H9 (cell line): ENCODE results near the gene HSPA8. TPM values are rescaled to one million over a fixed set of nuclear protein-coding genes. Genes with fewer than 3 reads are reported as not detected.

ENCODE experiments used
- DNase-seq: peaks from one replicate; pipeline ENCODE4 v3.0.0-alpha.2; 2017
- H2AFZ ChIP-seq: one replicate; pipeline ENCODE4 v1.6.1; 2013; ENCODE audit warnings: mild to moderate bottlenecking, low read length, control low read depth, moderate library complexity
- H2AK5ac ChIP-seq: 2 replicates; pipeline ENCODE4 v1.6.1; 2013; ENCODE audit warnings: low read length, control low read depth, mixed read lengths; ENCODE audit not compliant: insufficient read length
- H2BK120ac ChIP-seq: one replicate; pipeline ENCODE4 v1.6.1; 2013; ENCODE audit warnings: low read depth, mild to moderate bottlenecking, low read length, control low read depth, inconsistent platforms; ENCODE audit not compliant: poor library complexity, severe bottlenecking
- H2BK12ac ChIP-seq: 2 replicates; pipeline ENCODE4 v1.6.1; 2013; ENCODE audit warnings: low read length, control low read depth, mixed read lengths, low read depth; ENCODE audit not compliant: insufficient read length
- H2BK15ac ChIP-seq: 2 replicates; pipeline ENCODE4 v1.6.1; 2013; ENCODE audit warnings: low read depth, low read length, control low read depth
- H2BK20ac ChIP-seq: one replicate; pipeline ENCODE4 v1.6.1; 2013; ENCODE audit warnings: low read depth, mild to moderate bottlenecking, low read length, control low read depth, inconsistent platforms; ENCODE audit not compliant: poor library complexity, severe bottlenecking
- H2BK5ac ChIP-seq: 2 replicates; pipeline ENCODE4 v1.6.1; 2013; ENCODE audit warnings: low read length, control low read depth, mixed read lengths; ENCODE audit not compliant: insufficient read length
- H3K14ac ChIP-seq: 2 replicates; pipeline ENCODE4 v1.6.1; 2013; ENCODE audit warnings: low read length, control low read depth; ENCODE audit not compliant: insufficient read depth
- H3K18ac ChIP-seq: 2 replicates; pipeline ENCODE4 v1.6.1; 2013; ENCODE audit warnings: low read depth, mild to moderate bottlenecking, mixed read lengths, low read length, control low read depth; ENCODE audit not compliant: insufficient read length
- H3K23ac ChIP-seq: 2 replicates; pipeline ENCODE4 v1.6.1; 2013; ENCODE audit warnings: low read length, control low read depth, mixed read lengths, low read depth; ENCODE audit not compliant: insufficient read length
- H3K23me2 ChIP-seq: 2 replicates; pipeline ENCODE4 v1.6.1; 2013; ENCODE audit warnings: low read depth, mild to moderate bottlenecking, mixed read lengths, low read length, control low read depth; ENCODE audit not compliant: insufficient read length, poor library complexity, severe bottlenecking
- H3K27ac ChIP-seq: 2 replicates; pipeline ENCODE4 v1.5.1; 2013; ENCODE audit warnings: low read length, control low read depth, mixed read lengths, low read depth; ENCODE audit not compliant: insufficient read length
- H3K27me3 ChIP-seq: 2 replicates; pipeline ENCODE4 v1.6.1; 2013; ENCODE audit warnings: low read length, control low read depth, inconsistent platforms; ENCODE audit not compliant: insufficient read depth
- H3K4ac ChIP-seq: 2 replicates; pipeline ENCODE4 v1.6.1; 2013; ENCODE audit warnings: low read depth, mild to moderate bottlenecking, control low read depth, inconsistent platforms, low read length, moderate library complexity
- H3K4me1 ChIP-seq: 2 replicates; pipeline ENCODE4 v1.6.1; 2013; ENCODE audit warnings: low read length, control low read depth, inconsistent platforms; ENCODE audit not compliant: insufficient read depth
- H3K4me2 ChIP-seq: 2 replicates; pipeline ENCODE4 v1.6.1; 2013; ENCODE audit warnings: low read length, control low read depth, mixed read lengths; ENCODE audit not compliant: insufficient read length, insufficient read depth
- H3K56ac ChIP-seq: 2 replicates; pipeline ENCODE4 v1.6.1; 2013; ENCODE audit warnings: low read depth, mild to moderate bottlenecking, mixed read lengths, low read length, control low read depth; ENCODE audit not compliant: insufficient read length
- H3K79me1 ChIP-seq: 2 replicates; pipeline ENCODE4 v1.6.1; 2013; ENCODE audit warnings: low read depth, mild to moderate bottlenecking, moderate library complexity, low read length, control low read depth, inconsistent platforms; ENCODE audit not compliant: insufficient read depth, poor library complexity, severe bottlenecking
- H3K79me2 ChIP-seq: 2 replicates; pipeline ENCODE4 v1.6.1; 2013; ENCODE audit warnings: low read length, control low read depth, inconsistent platforms; ENCODE audit not compliant: insufficient read depth
- H3K9ac ChIP-seq: 2 replicates; pipeline ENCODE4 v1.6.1; 2013; ENCODE audit warnings: low read length, control low read depth, mixed read lengths; ENCODE audit not compliant: insufficient read length; ENCODE audit errors: extremely low read depth
- H3K9me3 ChIP-seq: one replicate; pipeline ENCODE4 v1.6.1; 2013; ENCODE audit warnings: low read depth, low read length, inconsistent platforms; ENCODE audit not compliant: control insufficient read depth
- H3T11ph ChIP-seq: one replicate; pipeline ENCODE4 v1.6.1; 2013; ENCODE audit warnings: mild to moderate bottlenecking, low read length, control low read depth, inconsistent platforms
- H4K20me1 ChIP-seq: one replicate; pipeline ENCODE4 v1.6.1; 2013; ENCODE audit not compliant: control insufficient read depth, insufficient read length, insufficient read depth
- H4K5ac ChIP-seq: 2 replicates; pipeline ENCODE4 v1.6.1; 2013; ENCODE audit warnings: low read depth, mild to moderate bottlenecking, mixed read lengths, low read length, control low read depth; ENCODE audit not compliant: insufficient read length
- H4K8ac ChIP-seq: replicated peaks from 2 replicates; pipeline ENCODE4 v1.6.1; 2013; ENCODE audit warnings: low read length, control low read depth, mixed read lengths, low read depth; ENCODE audit not compliant: insufficient read length
- H4K91ac ChIP-seq: 2 replicates; pipeline ENCODE4 v1.6.1; 2013; ENCODE audit warnings: low read depth, mild to moderate bottlenecking, moderate library complexity, mixed read lengths, low read length, control low read depth; ENCODE audit not compliant: insufficient read length
- H3K27ac Mint-ChIP-seq, 3 experiments: 2 replicates in 2 of 3; 3 replicates in 1 of 3; pipeline ENCODE4 v1.8.0; 2020 to 2021; ENCODE audit warnings: mixed read lengths in 3 of 3, mild to moderate bottlenecking in 1 of 3, moderate library complexity in 1 of 3
- H3K27me3 Mint-ChIP-seq: 2 replicates; pipeline ENCODE4 v1.8.0; 2021; ENCODE audit warnings: low read depth, mild to moderate bottlenecking, moderate library complexity, mixed read lengths
- H3K36me3 Mint-ChIP-seq, 3 experiments: 2 replicates in 2 of 3; 3 replicates in 1 of 3; pipeline ENCODE4 v1.8.0; 2020 to 2021; ENCODE audit warnings: low read depth in 3 of 3, mixed read lengths in 3 of 3; ENCODE audit not compliant: insufficient read depth in 1 of 3
- H3K4me1 Mint-ChIP-seq, 2 experiments: 2 replicates each; pipeline ENCODE4 v1.8.0; 2020; ENCODE audit warnings: mixed read lengths in 2 of 2
- H3K4me3 Mint-ChIP-seq, 2 experiments: 2 replicates in 1 of 2; 3 replicates in 1 of 2; pipeline ENCODE4 v1.8.0; 2020 to 2021; ENCODE audit warnings: mild to moderate bottlenecking in 2 of 2, mixed read lengths in 2 of 2, moderate library complexity in 1 of 2
- H3K9me3 Mint-ChIP-seq, 2 experiments: 2 replicates in 1 of 2; 3 replicates in 1 of 2; pipeline ENCODE4 v1.8.0; 2020; ENCODE audit warnings: mild to moderate bottlenecking in 2 of 2, mixed read lengths in 2 of 2, moderate library complexity in 1 of 2
- WGBS: extraction: QIAGEN DNeasy Blood & Tissue Kit; methylation state at CpG from one replicate; pipeline ENCODE4 v1.1.7; 2013; ENCODE audit warnings: missing lambda C conversion rate, low lambda C conversion rate, mixed read lengths; ENCODE audit not compliant: insufficient read length; ENCODE audit errors: extremely low coverage; 5-methylcytosine and 5-hydroxymethylcytosine counted together
- total RNA-seq: library from RNA; stranded (reverse); gene quantifications from 2 replicates; pipeline ENCODE4 v1.2.1, GENCODE V29; 2021
- TF ChIP-seq, protein P1 (sequence below): fragments of 200-600 bp; sonication (generic); conservative IDR thresholded peaks from 3 replicates; pipeline ENCODE4 v1.8.0; 2021; ENCODE audit warnings: antibody characterized with exemption, mild to moderate bottlenecking

The HSPA8 gene
- total RNA-seq, 1 experiment from 2014 or later, result 2,160 TPM

DNA sequence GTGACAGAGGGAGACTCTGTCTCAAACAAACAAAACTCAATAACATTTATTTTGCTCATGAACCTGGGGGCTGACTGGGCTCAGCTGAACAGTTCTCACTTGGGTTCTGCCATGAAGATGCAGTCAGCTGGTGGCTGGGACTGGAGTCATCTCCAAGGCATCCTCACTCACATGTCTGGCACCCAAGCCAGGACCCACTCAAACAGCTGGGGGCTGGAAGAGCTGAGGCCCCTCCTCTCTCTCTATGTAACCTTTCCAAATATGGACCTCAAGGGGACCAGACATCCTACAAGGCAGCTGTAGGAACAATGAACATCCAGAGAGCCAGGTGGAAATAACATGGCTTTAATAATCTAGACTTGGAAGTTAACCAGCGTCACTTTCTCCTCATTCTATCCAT is 16.8 kb downstream of the HSPA8 start:
- no peak overlapping the region for H4K5ac ChIP-seq

More for the DNA sequence above, 16.8 kb downstream of the HSPA8 start:
- no peak overlapping the region for H3K14ac ChIP-seq
- H4K8ac ChIP-seq, result no peak overlapping the region
- H3K9ac ChIP-seq, result no peak overlapping the region
- no peaks in the 10 kb centered on the region for H3K79me1 ChIP-seq
- TF ChIP-seq, protein P1, sequence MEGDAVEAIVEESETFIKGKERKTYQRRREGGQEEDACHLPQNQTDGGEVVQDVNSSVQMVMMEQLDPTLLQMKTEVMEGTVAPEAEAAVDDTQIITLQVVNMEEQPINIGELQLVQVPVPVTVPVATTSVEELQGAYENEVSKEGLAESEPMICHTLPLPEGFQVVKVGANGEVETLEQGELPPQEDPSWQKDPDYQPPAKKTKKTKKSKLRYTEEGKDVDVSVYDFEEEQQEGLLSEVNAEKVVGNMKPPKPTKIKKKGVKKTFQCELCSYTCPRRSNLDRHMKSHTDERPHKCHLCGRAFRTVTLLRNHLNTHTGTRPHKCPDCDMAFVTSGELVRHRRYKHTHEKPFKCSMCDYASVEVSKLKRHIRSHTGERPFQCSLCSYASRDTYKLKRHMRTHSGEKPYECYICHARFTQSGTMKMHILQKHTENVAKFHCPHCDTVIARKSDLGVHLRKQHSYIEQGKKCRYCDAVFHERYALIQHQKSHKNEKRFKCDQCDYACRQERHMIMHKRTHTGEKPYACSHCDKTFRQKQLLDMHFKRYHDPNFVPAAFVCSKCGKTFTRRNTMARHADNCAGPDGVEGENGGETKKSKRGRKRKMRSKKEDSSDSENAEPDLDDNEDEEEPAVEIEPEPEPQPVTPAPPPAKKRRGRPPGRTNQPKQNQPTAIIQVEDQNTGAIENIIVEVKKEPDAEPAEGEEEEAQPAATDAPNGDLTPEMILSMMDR, result no peak
- no peak overlapping the region for H3K27ac ChIP-seq
- H2BK15ac ChIP-seq, result no peak overlapping the region
- Mint-ChIP-seq H3K27ac (no peak overlapping the region; a peak in 1 of 7 replicates), H3K4me1 (no peaks in the 10 kb centered on the region), H3K27me3 (no peaks in the 10 kb centered on the region; the same call in 1 of the 2 replicates), H3K4me3 (no peak overlapping the region), H3K9me3 (no peaks in the 10 kb centered on the region), H3K36me3 (no peaks in the 10 kb centered on the region)
- no peaks in the 10 kb centered on the region for H4K20me1 ChIP-seq
- H3K4ac ChIP-seq, result no peak overlapping the region
- H2AFZ ChIP-seq, result no peak overlapping the region
- no peak overlapping the region for H2BK120ac ChIP-seq
- H3K56ac ChIP-seq, result no peak overlapping the region
- H2BK12ac ChIP-seq, result no peak overlapping the region
- H3K23me2 ChIP-seq, result no peaks in the 10 kb centered on the region
- H3K18ac ChIP-seq, result no peak overlapping the region
- H3K23ac ChIP-seq, result no peak overlapping the region
- no peak overlapping the region for H4K91ac ChIP-seq
- H3K4me2 ChIP-seq, result no peak overlapping the region
- H3K9me3 ChIP-seq, result no peaks in the 10 kb centered on the region
- WGBS, result no CpG with 5 or more reads among the region's 1 CpG
- H2BK5ac ChIP-seq, result no peak overlapping the region
- H3T11ph ChIP-seq, result no peak overlapping the region
- H2BK20ac ChIP-seq, result no peak overlapping the region
- no peaks in the 10 kb centered on the region for H3K4me1 ChIP-seq
- no peak for DNase-seq
- no peaks in the 10 kb centered on the region for H3K79me2 ChIP-seq
- no peak overlapping the region for H2AK5ac ChIP-seq
- H3K27me3 ChIP-seq, result no peaks in the 10 kb centered on the region; the same call in 1 of the 2 replicates
